OCI-M2 (cell line): ENCODE data around the gene TCHHL1.

Experiments used
- DNase-seq: peaks from one replicate; lab custom pipeline; 2025; ENCODE audit not compliant: unreplicated experiment; lab: John Stamatoyannopoulos, UW

The TCHHL1 gene

DNA sequence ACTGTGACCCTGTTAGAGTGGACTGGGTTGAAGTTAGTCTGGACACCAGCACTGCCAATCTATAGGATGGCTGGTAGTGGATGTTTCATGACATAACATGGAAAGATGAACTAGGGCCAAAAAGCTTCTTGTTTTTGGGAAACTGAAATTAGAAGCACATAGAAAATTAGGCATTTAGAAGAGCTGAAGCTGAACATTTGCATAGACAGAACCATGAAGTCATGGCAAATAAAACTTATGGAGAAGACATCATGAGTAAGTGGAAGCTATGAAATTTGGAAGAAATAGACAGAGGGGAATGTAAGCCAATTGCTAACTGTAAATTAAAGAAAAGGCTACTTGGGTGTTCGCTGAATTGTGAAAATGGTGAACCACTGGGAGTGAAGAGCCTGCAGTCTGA is 49.4 kb downstream of the TCHHL1 start:
- no peak for DNase-seq

- DNase-seq = no peak
These were observed 50.0 kb downstream of the TCHHL1 start for GRCh38 chr1:152038871-152039270.

DNA sequence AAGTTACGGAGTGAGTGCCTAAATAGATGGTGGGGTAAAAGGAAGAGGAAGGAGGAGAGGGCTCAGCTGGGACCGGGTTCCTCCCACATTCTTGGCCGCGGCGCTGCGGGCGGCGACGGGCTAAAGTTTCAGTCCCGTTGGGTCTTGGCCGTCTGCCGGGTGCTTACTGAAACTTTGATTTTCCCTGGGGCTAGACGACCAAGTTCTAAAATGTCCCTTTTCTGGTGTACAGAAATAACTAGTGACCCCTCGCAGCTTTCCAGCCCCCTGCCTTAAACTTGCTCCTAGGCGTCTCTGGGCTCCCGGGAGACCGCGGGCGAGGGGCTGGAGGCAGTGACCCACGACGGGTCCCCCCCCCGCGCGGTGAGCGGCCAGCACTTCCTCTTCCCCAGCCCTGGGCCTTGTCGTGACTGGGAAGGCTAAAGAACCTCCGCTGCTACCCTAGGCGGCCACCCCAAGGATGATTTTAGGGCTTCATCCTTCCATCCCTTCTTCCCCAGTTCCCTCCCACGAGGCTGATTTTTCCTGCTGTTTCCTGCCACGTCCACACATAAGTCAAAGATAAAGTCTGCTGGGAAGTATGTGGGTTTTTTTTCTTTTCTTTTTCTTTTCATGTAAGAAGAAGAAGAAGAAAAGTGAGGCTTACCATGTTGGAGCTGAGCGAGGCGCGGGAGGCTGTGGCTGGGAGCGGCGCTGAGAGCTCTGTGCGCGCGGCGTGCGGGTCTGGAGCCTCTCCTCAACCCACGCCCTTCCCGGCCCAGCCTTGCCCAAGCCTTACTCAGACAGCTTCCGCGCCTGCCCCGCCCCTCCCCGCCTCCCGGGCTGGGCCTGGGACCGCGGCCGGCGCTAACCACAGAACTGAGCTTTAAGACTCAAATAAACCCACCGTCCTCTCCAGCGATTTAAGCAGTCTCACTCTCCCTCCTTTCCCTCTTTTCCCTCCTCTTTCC is 52.3 kb downstream of the TCHHL1 start, which contains the start of gene S100A11:
Gene S100A11 (minus strand): TSS at position 738 of the 950 bp plus-strand sequence. CDS start 89 bp downstream, at position 649.
- DNase-seq = no peak

DNA sequence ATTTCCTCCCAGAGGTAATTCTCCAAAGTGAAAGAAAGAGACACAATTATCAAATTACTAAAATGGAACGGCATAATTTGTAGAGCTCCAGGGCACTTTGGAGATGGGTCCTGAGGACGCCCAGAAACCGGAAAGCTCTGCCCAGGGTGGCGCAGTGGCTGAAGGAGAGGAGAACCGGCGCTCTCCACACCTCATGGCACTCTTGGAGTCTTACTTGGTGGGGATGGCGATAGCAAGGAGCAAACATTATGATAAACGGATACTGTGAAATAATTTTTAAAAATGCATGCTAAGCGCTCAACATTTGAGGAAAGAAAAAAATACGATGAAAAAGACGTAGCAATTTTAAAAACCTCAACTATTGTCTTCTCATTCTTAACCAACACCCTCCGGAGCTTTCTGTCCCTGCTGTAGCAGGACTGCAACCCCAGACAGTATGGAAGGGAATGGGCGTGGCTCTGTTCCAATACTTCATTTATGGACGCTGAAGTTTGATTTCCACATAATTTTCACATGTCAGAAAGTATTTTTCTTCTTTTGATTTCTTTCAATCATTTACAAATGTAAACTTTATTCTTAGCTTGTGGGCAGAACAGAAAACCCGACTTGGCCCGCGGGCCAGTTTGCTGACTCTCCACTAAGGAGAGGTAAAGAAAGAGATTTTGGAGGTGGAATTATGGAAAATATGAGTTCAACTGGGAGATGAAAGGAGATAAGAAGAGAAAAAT is 53.2 kb downstream of the TCHHL1 start:
- DNase-seq = no peak

GRCh38 chr1:152034654-152035538 is 54.0 kb downstream of the TCHHL1 start:
- no peak for DNase-seq

- no peak for DNase-seq
These were observed 54.6 kb downstream of the TCHHL1 start for GRCh38 chr1:152034324-152034653.
